ENCODE measurements around the gene RNF114. TPM values are rescaled to one million over a fixed set of nuclear protein-coding genes. Genes with fewer than 3 reads are reported as not detected.

Gene RNF114
- total RNA-seq, 2 donors from 2014 or later: 60.9 to 66.0 TPM

Other genes with a start within 250 kb of the RNF114 start
- gene B4GALT5, start 222.5 kb upstream of the RNF114 start, total RNA-seq: 10 to 100 TPM in 1 of 2 donors, 1 to 10 TPM in 1; 9.4 to 19.0 TPM
- gene SLC9A8, start 123.6 kb upstream of the RNF114 start, total RNA-seq: 10 to 100 TPM; 10.7 to 16.2 TPM
- 1 to 10 TPM; 7.2 to 7.9 TPM for gene SPATA2, start 20.9 kb upstream of the RNF114 start, total RNA-seq
- under 1 TPM; 0.33 to 0.43 TPM for gene SNAI1, start 46.6 kb downstream of the RNF114 start, total RNA-seq
- gene UBE2V1, start 176.8 kb downstream of the RNF114 start, total RNA-seq: 100 to 1,000 TPM; 152 to 221 TPM
- gene PEDS1, start 217.3 kb downstream of the RNF114 start, total RNA-seq: 10 to 100 TPM; 14.8 to 21.2 TPM